Amniotic epithelial cell (primary cell): ENCODE results near the gene SLC39A2.

ENCODE experiments used
- DNase-seq: peaks from one replicate; pipeline ENCODE4 v3.0.0-alpha.2; 2010; ENCODE audit warnings: low read depth

The SLC39A2 gene

DNA sequence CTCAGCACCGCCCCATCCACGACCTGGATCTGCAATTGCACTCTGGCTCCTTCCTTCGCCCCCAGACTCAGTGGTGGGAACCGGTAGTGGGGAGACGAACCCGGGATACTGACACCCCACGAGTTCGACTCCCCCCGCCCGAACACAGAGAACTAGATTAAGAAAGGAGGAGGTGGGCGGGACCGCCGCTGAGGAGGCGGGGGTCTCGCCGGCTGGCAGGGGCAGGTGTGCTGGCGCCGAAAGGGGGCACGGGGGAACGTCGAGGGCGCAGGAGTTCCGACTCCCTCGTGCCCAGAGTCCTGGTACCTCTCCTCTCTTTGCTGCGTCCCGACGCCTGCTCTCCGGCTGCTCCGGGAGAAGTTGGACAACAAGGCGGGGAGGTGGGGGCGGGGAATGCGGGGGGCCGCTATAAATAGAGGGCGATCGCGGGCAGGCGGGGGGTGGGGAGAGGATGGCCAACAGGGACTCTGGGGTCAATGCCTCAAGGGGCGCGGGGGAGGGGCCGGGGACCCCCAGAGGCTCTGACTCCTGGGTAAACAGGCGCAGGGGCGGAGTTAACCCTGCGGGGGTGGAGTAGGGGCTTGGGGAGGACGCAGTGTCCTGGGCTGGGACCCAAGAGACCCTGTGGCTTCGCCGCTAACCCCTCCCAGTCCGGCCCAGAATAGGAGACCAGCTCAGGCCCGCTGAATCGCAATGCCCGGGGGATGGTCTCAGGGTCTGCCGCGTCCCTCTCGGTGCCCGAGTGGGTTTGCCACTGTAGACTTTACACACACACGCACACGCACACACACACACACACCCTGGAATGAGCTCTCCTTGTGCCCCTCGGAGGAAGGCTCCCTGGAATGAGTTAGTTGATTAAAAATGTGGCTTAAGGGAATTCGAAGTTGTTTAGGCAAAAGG lies 26.5 kb downstream of the SLC39A2 start:
- no peak for DNase-seq

- DNase-seq, result no peak
Observed at GRCh38 chr14:21026274-21026987, 27.3 kb downstream of the SLC39A2 start.

- peak; percentile 34 for DNase-seq
Observed at GRCh38 chr14:21026988-21027315, 27.9 kb downstream of the SLC39A2 start.

DNA sequence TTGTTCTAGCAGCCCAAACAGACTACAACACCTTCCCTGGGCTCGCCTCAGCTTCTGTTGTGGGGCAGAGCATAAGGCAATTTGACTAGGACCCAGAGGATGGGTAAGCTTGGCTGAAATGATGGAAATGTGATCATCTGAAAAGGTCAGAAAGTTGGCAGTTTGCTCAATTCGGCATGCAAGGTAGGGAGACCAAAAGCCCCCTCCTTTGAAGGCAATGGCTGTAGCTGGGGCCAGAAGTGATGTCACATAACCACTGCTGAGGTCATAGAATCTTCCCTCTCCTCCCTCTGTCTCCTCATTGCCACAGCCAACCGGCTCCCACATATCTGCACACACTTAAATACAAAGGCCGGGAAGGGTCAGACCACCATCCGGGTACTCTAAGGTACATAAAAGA lies 30.8 kb downstream of the SLC39A2 start, which contains the start of gene TPPP2:
TPPP2 (plus strand) TSS at position 301 of the 400 bp plus-strand sequence. CDS start 365 bp downstream, outside the sequence.
- no peak for DNase-seq

DNA sequence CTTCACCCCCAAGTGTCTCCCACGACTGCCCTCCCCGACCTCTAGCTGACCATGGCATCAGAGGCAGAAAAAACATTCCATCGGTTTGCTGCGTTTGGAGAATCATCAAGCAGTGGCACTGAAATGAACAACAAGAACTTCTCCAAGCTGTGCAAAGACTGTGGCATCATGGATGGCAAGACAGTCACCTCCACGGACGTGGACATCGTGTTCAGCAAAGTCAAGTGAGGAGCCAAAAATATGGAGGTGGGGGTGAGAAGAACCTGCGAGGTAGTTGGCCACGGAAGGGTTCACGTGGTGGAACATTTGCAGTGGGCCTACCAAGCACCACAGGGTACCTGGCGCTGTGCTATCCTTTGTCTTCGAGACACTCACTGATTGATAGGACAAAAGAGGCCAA lies 31.4 kb downstream of the SLC39A2 start:
- DNase-seq, result no peak

GRCh38 chr14:21032326-21033132 lies 33.4 kb downstream of the SLC39A2 start:
- DNase-seq, result no peak

DNA sequence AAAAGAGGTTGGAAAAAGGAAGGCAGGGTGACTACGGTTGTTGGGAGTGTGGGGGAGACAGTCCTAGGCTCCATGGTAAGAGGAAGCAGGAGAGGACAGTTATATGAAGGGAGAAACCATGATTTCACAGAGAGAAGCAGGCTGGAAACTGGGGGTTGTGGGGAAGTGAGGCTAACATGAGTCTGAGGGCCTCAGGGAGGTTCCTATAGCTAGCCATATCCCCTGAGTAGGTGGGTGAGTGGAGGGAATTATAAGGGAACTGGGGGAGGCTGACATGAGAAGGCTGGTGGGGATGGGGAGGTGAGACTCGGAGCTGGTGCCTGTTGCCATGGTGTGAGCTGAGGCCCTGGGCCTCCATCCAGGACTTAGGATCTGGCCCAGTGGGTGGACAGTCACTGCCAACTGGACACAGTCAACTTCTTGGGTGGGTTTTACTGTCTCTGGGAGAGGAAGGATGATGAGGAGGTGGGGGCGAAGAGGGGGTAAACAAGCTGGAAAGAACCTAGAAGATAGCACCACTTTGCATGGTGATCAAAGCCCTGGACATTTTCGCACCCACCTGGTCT lies 34.1 kb downstream of the SLC39A2 start:
- no peak for DNase-seq

GRCh38 chr14:21034707-21035106 lies 35.6 kb downstream of the SLC39A2 start, which contains the start of gene RNASE13:
Gene RNASE13 (minus strand): TSS chr14:21034807. CDS start chr14:21034288, 519 bp downstream.
- DNase-seq, result no peak

GRCh38 chr14:21036751-21037150 lies 37.7 kb downstream of the SLC39A2 start:
- no peak for DNase-seq

DNA sequence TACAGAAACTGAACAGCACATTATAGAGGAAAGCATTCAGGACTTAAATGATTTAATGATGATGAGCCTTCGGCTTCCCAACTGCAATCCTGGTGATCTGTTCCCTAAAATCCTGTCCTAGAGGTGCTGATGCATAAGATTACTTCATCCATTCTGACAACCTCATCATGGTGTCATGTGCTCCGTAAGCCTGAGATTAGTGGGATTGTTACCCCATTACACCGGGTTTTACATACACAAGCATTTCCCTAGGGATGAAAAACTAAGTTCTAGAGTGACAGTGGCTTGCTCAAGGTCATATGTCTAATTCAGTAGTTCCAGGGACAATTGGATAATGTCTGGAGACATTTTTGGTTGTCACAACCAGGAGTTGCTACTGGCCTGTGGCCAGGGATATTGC lies 38.1 kb downstream of the SLC39A2 start:
- DNase-seq, result no peak

- DNase-seq, result peak; percentile 61
Observed at GRCh38 chr14:21038441-21039422, 39.6 kb downstream of the SLC39A2 start.

DNA sequence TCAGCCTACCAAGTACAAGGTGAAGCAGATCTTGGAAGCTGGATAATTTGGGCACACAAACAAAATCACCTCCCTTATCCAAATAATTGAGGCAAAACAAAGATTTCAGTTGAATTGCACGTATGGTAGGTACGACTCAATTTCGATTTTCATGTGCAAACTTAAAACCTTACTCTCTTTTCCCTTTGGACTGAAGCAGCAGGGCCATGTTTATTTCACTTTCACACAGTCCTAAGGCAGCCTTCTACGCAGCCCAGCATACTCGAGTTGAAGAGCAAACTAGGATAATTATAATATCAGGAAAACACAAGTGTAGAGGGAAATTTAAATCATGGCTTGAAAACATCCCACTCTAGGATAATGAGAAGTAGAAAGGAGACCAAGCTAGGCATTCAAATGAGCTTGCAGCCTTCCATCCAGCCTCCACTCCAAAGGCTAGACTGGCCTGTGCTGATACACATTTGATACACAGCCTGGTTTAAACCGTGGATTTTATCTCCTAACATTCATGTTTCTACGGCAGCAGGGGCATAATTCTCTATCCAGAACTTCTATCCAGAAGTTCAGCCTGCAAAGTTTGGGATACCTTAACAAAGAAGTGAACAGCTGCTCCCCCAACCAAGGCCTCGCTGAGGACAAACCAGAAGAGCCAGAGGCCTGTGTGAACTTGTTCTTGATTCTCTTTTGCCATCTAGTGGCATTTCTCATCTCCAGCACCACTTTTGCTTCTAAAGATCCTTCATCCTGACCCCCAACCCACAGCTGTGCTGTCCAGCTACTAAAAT lies 40.7 kb downstream of the SLC39A2 start:
- DNase-seq, result peak; percentile 74

- DNase-seq, result peak; percentile 35
Observed at GRCh38 chr14:21040370-21040925, 41.4 kb downstream of the SLC39A2 start.

DNA sequence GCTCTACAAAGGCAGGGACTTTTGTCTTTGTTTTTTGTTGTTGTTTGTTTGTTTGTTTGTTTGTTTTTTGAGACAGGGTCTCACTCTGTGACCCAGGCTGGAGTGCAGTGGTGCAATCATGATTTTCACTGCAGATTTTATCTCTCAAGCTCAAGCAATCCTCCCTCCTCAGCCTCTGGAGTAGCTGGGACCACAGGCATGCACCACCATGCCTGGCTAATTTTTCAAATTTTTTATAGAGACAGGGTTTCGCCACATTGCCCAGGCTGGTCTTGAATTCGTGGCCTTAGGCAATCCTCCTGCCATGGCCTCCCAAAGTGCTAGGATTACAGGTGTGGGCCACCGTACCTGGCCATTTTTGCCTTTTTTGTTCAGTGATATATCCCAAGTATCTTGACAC lies 41.8 kb downstream of the SLC39A2 start:
- DNase-seq, result peak; percentile 71

DNA sequence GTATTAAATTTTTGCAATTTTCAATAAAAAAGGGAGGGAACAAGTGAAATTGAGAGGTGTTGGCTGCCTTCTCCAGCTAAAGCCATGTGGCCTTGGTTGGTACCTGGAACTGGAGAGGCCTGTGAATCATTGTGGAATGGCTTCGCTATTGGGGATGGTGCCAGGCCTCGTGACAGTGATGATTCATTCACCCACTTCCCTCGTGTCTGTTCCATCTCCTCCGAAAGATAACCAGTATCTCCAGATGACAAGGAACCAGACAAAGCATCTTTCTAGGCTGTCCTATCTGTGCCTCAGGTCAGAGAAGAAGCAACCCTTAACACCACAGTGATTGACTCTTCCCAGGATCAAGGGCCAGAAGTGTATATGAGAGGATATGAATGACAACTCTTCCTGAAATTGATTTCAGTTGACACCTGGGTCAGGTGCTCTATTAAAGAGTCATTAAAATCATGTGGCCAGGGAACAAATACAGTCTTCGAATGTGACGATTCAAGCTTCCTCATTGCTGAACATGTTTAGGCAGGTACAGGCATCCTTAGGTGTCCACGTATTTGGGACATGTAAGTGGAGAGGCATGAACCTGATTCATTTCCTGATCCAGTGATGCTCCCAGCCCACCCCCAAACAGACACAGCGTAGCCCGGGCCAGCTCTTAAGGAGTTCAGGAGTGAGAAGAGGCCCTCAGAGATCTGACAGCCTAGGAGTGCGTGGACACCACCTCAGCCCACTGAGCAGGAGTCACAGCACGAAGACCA lies 42.8 kb downstream of the SLC39A2 start, which contains the start of gene RNASE7:
RNASE7 (plus strand) TSS at position 687 of the 758 bp plus-strand sequence. CDS start 631 bp downstream, outside the sequence.
- DNase-seq, result peak; percentile 85

GRCh38 chr14:21042918-21043317 lies 43.8 kb downstream of the SLC39A2 start:
- no peak for DNase-seq

- DNase-seq, result no peak
Observed at GRCh38 chr14:21043387-21043973, 44.4 kb downstream of the SLC39A2 start.

GRCh38 chr14:21043974-21044618 lies 45.0 kb downstream of the SLC39A2 start:
- DNase-seq, result no peak
